Esophagus (tissue), 2 donors: ENCODE data around the gene TMEM107. TPM values are rescaled to one million over a fixed set of nuclear protein-coding genes. Genes with fewer than 3 reads are reported as not detected.

Experiments
- H3K27ac ChIP-seq, 2 donors: one replicate each; pipeline ENCODE4 v1.5.1; 2013; ENCODE audit warnings: low read depth in 2 of 2, mild to moderate bottlenecking in 2 of 2, inconsistent platforms in 1 of 2, low read length in 1 of 2, moderate library complexity in 1 of 2
- H3K27me3 ChIP-seq, 2 donors: one replicate each; pipeline ENCODE4 v1.6.1; 2013; ENCODE audit warnings: low read length in 2 of 2, control low read depth in 1 of 2, mild to moderate bottlenecking in 1 of 2; ENCODE audit not compliant: insufficient read depth in 2 of 2, control insufficient read depth in 1 of 2
- H3K36me3 ChIP-seq, 2 donors: one replicate each; pipeline ENCODE4 v1.6.1; 2013; ENCODE audit warnings: low read length in 1 of 2; ENCODE audit not compliant: control insufficient read depth in 2 of 2, insufficient read depth in 2 of 2
- H3K4me1 ChIP-seq, 2 donors: one replicate each; pipeline ENCODE4 v1.6.1; 2013; ENCODE audit warnings: low read length in 1 of 2; ENCODE audit not compliant: control insufficient read depth in 2 of 2, insufficient read depth in 2 of 2
- H3K4me3 ChIP-seq, 2 donors: one replicate each; pipeline ENCODE4 v1.5.1; 2013; ENCODE audit warnings: low read length in 2 of 2, mild to moderate bottlenecking in 2 of 2, low read depth in 1 of 2, moderate library complexity in 1 of 2
- H3K9me3 ChIP-seq, 2 donors: one replicate each; pipeline ENCODE4 v1.6.1; 2013; ENCODE audit warnings: mild to moderate bottlenecking in 2 of 2, low read depth in 1 of 2, low read length in 1 of 2, moderate library complexity in 1 of 2; ENCODE audit not compliant: control insufficient read depth in 2 of 2, insufficient read depth in 1 of 2
- WGBS, 2 donors: extraction: QIAGEN DNeasy Blood & Tissue Kit; methylation state at CpG; one replicate each; pipeline ENCODE4 v1.1.7; 2013; 5-methylcytosine and 5-hydroxymethylcytosine counted together
- polyA plus RNA-seq, 2 donors: library from polyadenylated mRNA; stranded (reverse); fragments of 200-250 nt; gene quantifications; one replicate each; pipeline ENCODE4 v1.2.3, GENCODE V29; 2013
- donor health status: healthy with polysubstance abuse.
- donor health status: Bipolar disorder and iron deficiency.

The TMEM107 gene
- polyA plus RNA-seq, 2 donors: 5.6 to 8.9 TPM

DNA sequence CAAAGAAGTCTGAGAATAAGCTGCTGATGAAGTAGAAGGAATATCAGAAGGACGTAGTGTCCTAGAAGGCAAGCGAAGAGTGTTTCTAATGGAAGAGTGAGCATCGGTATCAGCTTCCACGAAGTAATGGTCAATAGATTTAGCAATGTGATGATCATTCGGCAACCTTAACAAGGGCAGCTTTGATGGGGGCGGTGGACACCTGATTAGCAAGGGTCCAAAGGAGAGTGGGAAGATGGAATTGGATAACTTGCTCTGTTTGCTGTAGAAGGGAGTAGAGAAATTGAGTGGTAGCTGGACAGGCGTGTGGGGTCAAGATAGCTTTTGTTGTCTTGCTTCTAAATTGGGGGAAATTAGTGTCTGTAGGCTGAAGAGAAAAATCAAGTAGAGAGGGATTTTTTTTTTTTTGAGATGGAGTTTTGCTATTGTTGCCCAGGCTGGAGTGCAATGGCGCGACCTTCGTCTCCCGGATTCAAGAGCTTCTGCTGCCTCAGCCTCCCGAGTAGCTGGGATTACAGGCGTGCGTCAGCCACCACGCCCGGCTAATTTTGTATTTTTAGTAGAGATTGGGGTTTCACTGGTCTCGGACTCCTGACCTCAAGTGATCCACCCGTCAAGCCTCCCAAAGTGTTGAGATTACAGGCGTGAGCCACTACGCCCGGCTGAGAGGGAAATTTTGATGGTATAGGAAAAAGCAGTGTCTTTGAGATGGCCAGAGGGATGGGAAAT lies 38.4 kb downstream of the TMEM107 start:
- WGBS, 2 donors: 28 to 35% methylated on average over 21 of the region's 21 CpGs
- Histone ChIP-seq H3K4me3 (no peak overlapping the region), H3K36me3 (peaks cover 14 to 26% of the 10 kb centered on the region in 2 donors), H3K9me3 (no peaks in the 10 kb centered on the region), H3K27ac (peak overlapping the region in 1 of 2 donors; percentile 88), H3K4me1 (peaks cover 0 to 8% of the 10 kb centered on the region in 2 donors), H3K27me3 (no peaks in the 10 kb centered on the region)

DNA sequence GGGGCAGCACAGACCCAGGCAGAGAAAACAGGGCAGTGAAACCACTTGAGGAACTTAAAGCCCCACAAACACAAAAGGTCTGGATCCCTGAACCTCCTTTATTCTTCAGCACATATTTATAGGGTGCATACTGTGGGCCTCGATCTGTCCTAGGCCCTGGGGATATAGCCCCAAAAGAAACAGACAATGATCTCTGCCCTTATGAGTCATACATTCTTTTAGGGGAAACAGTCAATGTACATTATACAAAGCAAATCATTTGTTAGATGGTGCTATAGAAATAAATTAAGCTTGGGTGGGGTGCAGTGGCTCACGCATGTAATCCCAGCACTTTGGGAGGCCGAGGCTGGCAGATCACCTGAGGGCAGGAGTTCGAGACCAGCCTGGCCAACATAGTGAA lies 42.2 kb downstream of the TMEM107 start:
- no peaks in the 10 kb centered on the region for H3K27me3 ChIP-seq
- no peaks in the 10 kb centered on the region for H3K36me3 ChIP-seq
- H3K27ac ChIP-seq: no peak overlapping the region
- WGBS, 2 donors: 50 to 67% methylated on average over 4 of the region's 4 CpGs
- H3K4me1 ChIP-seq: peaks cover 0 to under 1% of the 10 kb centered on the region in 2 donors
- no peak overlapping the region for H3K4me3 ChIP-seq
- no peaks in the 10 kb centered on the region for H3K9me3 ChIP-seq

DNA sequence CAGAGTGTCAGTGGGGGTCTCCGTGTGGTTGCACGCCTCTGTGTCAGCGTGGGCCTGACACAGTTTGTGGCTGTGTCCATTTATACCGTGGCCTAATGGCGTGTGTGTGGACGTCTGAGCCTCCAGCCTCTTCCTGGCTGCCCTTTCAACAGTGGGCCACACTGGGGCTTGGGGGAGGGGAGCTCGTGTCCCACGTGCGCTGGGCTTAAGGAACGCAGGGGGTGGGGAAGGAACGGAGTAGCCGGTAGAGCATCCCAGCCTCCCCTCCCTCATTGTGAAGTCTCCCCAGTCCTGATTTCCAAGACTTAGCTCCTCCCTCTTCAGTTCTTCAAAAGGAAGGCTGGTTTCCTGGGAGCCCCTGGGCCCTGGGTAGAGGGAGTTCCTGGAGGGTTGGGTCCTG lies 42.8 kb downstream of the TMEM107 start:
- no peaks in the 10 kb centered on the region for H3K4me1 ChIP-seq
- H3K4me3 ChIP-seq: no peak overlapping the region
- no peaks in the 10 kb centered on the region for H3K27me3 ChIP-seq
- WGBS, 2 donors: 73 to 81% methylated on average over 12 of the region's 12 CpGs
- H3K27ac ChIP-seq: no peak overlapping the region
- H3K36me3 ChIP-seq: no peaks in the 10 kb centered on the region
- no peaks in the 10 kb centered on the region for H3K9me3 ChIP-seq

DNA sequence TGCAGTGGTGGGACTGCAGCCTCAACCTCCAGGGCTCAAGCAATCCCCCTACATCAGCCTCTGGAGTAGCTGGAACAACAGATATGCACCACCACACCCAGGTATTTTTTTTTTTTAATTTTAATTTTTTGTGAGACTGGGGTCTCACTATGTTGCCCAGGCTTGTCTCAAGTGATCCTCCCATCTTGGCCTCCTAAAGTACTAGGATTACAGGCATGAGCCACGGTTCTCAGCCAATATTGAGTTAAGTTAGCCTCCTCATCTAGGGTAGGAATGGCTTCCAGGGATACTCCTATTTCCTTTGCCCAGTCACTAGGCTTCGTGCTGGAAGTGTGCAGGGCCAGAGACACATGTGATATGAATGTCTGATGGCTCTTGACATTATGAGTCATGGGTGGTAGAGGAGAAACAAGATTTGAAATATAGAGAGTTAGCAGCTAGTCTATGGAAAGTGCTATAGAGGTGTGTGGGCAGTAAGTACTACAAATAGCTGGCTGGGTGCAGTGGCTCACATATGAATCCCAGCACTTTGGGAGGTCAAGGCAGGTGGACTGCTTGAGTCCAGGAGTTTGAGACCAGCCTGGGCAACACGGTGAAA lies 44.2 kb downstream of the TMEM107 start:
- no peaks in the 10 kb centered on the region for H3K4me1 ChIP-seq
- no peaks in the 10 kb centered on the region for H3K27me3 ChIP-seq
- H3K36me3 ChIP-seq: no peaks in the 10 kb centered on the region
- no peaks in the 10 kb centered on the region for H3K9me3 ChIP-seq
- WGBS, 2 donors: 62 to 67% methylated on average over 3 of the region's 3 CpGs
- H3K27ac ChIP-seq: no peak overlapping the region
- no peak overlapping the region for H3K4me3 ChIP-seq

DNA sequence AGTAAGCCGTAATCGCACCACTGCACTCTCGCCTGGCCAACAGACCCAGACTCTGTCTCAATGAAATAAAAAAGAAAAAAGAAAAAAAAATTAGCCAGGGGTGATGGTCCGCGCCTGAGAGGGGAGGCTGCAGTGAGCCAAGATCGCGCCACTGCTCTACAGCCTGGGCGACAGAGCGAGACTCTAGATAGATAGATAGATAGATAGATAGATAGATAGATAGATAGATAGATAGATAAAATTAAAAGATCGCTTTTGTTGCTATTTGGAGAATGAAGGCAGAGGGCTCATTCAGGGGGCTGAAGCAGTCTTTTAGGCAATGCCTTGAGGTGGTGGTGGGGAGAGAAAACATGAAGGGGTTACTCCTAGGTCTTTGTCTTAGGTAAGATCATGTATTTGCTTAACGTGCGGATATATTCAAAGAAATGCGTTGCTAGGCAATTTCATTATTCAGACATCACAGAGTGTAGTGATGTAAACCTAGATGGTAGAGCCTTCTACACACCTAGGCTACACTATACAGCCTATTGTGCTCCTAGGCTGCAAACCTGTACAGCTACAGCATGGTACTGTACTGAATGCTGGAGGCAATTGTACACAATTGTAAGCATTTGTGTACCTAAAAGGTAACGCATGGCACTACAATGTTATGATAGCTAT lies 47.9 kb downstream of the TMEM107 start:
- H3K27ac ChIP-seq: no peak overlapping the region
- no peaks in the 10 kb centered on the region for H3K27me3 ChIP-seq
- WGBS, 2 donors: 74 to 79% methylated on average over 14 of the region's 14 CpGs
- no peak overlapping the region for H3K4me3 ChIP-seq
- H3K36me3 ChIP-seq: no peaks in the 10 kb centered on the region
- H3K4me1 ChIP-seq: peaks cover 15 to 18% of the 10 kb centered on the region in 2 donors
- no peaks in the 10 kb centered on the region for H3K9me3 ChIP-seq

DNA sequence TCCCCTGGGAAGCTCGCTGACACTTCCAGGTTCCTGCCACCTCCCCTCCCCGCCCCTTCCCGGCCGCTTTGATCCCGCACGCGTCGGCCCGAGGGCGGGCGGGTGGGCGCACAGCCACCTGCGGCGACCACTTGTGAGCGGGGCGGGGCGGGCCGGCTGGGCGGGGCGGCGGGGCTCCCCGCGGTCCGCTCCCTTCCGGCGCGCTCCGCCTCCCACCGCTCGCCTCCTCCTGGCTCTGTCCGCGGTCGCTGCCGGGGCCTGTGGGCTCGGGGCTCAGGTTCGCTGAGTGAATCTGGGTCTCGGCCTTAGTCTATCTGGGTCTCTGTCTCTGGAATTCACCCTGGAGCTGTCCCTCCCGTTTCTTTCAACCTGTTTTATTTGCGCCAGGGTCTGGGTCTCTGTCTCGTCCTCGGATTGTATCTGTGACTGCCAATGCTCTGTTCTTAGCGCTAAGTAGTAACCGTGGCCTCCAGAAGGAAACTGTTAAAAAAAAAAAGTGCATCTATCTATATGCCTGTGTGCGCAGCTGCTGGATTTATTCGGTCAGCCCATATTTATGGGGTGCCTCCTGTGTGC lies 49.6 kb downstream of the TMEM107 start:
- Histone ChIP-seq H3K4me1 (peaks cover 18 to 23% of the 10 kb centered on the region in 2 donors), H3K27me3 (no peaks in the 10 kb centered on the region), H3K27ac (peak overlapping the region in 1 of 2 donors; percentile 47), H3K36me3 (no peaks in the 10 kb centered on the region), H3K4me3 (peak overlapping the region; percentile 47), H3K9me3 (no peaks in the 10 kb centered on the region)
- WGBS, 2 donors: 0 to 1% methylated on average over 29 to 45 of the region's 45 CpGs

DNA sequence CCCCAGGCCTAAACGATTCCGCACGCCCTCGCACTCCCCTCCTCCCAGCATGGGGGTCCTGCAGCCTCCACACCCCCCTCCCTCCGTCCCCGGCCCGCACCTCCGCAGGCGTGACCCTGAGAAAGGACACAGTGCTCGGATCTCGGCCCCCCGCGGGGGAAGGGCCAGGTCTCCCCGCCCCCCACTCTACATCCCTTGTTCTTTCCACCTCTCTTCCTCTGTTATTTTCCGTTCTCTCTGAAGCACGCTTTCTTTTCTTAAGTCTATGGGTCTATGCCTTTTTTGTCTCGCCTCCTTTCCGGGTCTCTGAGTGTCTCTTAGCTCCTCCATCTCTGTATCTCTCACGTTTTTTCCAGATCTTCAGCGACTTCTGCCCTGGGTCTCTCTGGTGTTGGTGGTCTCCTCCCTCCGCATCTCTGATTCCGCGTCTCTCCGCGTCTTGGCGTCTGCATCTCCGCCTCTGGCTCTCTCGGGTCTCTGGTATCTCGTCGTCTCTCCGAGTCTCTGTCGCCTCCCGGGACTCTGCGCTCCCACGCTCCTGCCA lies 50.2 kb downstream of the TMEM107 start:
- Histone ChIP-seq H3K4me1 (peaks cover 22 to 24% of the 10 kb centered on the region in 2 donors), H3K9me3 (no peaks in the 10 kb centered on the region), H3K4me3 (peak overlapping the region; percentile 47), H3K27ac (peak overlapping the region in 1 of 2 donors; percentile 47), H3K36me3 (no peaks in the 10 kb centered on the region), H3K27me3 (no peaks in the 10 kb centered on the region)
- WGBS, 2 donors: 0 to 1% methylated on average over 35 of the region's 35 CpGs

DNA sequence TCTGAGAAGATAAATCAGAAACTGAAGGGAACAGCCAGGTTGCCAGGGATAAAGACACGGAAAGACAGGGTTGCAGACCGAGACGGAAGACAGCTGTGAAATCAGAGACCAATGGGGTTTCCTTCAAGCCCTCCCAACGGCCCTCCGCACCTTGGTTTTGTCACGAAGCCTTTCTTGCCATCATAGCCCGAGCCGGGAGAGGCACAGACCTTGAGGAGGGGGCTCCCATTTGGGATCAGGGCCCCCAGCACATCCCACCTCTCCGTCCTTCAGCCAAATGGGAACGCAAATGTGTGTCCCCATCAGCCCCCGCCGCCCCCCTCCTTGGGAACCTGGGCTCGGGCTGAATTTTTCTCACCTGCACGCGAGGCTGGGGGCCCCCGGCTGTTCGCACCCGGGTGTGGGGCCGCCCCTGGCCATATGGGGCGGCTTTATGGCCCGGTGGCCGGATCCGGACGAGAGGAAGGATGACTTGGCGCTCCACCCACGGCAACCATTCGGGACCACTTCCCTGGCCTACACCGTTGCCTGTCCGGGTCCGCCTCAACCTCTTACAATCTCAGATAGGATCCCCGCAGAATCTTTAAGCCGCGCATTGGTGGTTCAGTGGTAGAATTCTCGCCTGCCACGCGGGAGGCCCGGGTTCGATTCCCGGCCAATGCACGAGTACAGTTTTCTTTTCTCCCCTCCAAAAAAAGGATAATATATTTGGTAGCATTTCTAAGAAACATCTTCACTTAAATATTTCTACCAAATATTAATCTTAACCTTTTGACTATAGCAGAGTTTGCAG lies 50.8 kb downstream of the TMEM107 start:
- no peaks in the 10 kb centered on the region for H3K9me3 ChIP-seq
- H3K27ac ChIP-seq: peak overlapping the region in 1 of 2 donors; percentile 47
- WGBS, 2 donors: 1 to 2% methylated on average over 40 of the region's 40 CpGs
- peak overlapping the region; percentile 47 for H3K4me3 ChIP-seq
- H3K27me3 ChIP-seq: no peaks in the 10 kb centered on the region
- no peaks in the 10 kb centered on the region for H3K36me3 ChIP-seq
- H3K4me1 ChIP-seq: peaks cover 22 to 27% of the 10 kb centered on the region in 2 donors
